ENCODE results near the gene GRAMD4.

The GRAMD4 gene

GRCh38 chr22:46596819-46597218 lies 23.4 kb upstream of the GRAMD4 start:
- DNase-seq = no peak

DNA sequence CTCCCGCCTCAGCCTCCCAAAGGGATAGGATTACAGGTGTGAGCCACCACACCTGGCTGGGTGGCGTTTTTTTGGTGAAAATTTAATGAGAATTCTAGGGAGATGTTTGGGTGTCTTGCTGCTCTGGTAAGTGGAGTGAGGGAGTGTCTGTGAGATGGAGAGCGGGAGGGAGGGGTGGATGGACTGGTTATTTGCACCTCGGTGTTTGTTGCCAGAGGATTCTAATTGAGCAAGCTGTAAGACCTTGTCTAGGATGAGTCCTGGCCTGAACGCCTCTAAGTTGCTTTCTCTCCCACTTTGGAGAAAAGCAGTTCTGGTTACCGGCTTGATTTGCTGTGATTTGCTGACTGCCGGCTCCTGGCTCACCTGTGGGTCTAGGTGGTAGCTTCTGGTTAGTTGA lies 22.0 kb upstream of the GRAMD4 start:
- DNase-seq = no peak

DNA sequence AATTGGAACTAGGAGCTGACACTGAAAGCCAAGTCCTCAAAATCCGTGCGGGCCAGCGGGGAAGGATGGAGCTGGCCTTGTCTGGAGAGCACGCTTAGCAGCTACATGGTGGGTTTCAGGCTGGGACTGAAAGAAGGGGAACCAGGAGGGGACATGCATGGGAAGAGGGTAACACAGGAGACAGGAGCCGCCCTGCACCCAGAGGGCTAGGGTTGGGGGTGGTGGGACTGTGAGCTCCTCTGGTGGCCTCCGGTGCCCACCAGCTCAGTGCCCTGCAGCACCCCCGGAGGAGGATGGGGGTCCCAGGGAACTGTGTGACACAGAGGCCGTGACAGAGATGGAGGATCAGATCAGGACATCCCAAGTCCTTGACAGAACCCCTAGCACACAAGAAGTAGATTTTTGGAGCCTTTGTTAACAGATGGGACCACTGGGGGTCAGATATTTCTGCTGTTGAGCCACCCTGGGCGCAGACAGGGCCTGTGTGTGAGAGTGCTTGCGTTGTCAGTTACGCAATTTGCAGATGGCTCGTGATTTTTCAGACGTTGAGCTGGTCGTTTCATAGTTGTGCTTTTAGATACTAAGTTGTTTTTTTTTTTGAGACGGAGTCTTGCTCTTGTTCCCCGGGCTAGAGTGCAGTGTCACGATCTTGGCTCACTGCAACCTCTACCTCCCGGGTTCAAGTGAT lies 21.3 kb upstream of the GRAMD4 start:
- peak in 2 of 14 donors; percentile 11 to 31 for DNase-seq

- DNase-seq = no peak
Measured at GRCh38 chr22:46600273-46600796, 19.9 kb upstream of the GRAMD4 start.

DNA sequence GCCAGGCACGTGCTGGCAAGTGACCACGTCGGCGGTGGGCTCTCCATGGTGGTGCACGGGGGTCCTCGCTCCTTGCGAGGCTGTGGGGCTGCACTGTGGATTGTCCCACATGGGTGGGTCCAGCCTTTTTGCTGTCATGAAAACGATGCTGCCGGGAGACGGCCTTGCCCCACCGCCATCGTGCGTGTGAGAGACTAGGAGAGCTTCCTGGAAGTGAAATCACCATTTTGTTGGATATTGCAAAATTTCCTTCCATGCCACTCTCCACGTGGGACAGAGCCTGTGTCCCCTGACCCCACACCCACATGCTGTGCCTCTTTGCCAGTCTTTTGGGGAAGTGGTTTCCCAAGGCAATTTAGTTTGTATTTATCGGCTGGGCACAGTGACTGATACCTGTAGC lies 18.2 kb upstream of the GRAMD4 start:
- DNase-seq = peak in 5 of 14 donors; percentile 18 to 44 (median 32)

DNA sequence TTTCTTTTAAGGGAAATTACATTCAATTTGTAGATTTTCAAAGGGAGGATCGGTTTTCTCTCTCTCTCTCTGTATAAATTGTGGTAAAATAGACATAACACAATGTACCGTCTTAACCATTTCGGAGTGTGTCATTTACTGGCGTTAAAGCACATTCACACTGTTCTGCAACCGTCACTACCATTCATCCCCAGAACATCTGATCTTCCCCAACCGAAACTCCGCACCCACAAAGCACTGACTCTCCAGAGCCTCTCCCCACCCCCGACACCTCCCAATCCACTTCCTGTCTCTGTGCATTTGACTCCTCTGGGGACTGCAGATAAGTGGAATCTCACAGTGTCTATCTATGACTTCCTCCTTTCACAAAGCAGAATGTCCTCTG lies 15.9 kb upstream of the GRAMD4 start:
- DNase-seq = peak in 6 of 14 donors; percentile 6 to 48 (median 30)

DNA sequence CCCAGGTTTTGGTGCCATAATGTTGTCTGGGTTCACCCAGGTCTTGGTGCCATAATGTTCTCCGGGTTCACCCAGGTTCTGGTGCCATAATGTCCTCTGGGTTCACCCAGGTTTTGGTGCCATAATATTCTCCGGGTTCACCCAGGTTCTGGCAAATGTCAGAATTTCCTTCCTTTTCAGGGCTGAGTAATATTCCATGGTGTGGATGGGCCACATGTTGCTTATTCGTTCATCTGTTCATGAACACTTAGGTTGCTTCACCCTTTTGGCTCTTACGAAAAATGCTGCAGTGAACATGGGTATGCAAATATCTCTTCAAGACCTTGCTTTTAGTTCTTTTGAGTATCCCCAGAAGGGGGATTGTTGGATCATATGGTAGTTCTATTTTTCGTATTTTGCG lies 15.1 kb upstream of the GRAMD4 start:
- no peak for DNase-seq

DNA sequence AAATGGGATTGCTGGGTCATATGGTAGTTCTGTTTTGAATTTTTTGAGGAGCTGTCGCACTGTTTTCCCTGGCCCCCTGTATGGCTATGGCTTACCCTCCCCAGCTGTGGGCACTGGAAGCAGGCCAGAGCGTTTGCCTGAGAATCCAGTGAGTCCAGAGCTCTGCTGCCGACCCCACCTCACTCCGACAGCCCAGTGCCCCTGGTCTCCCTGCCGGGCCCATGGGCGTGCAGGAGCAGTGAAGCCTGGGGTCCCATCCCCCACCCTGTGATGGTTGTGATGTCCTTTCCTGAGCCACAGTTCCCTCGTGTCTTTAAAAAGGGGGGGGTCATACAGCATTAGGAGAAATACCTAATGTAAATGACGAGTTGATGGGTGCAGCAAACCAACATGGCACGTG lies 13.3 kb upstream of the GRAMD4 start:
- DNase-seq = no peak

DNA sequence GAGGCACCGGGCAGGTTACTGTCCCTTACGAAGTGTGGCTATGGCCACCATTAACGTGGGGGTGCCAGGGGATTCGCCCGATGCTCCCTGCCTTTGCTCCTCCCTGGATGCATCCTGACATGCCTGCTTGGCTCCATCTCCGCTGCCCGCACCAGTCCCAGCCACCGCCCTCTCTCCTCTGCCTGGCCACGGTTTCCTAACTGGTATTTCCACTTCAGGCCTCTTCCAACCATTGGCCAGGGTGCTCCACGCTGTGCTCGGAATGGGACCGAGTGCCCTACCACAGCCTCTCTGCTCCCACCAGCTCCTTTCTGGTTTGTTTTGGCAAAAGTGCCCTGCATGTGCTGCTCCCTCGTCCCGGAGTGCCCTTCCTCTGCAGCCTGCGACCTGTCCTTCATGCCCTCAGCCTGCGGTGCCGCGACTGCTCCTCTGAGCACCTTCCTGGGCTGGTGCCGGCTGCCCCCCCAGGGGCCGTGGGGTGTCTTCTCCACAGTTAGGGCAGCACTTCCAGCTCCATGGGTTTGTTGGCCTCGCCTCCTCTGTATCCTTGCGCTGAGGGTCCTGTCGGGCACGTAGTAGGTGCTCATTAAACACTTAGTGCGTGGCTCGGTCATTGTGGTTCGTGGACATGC lies 12.6 kb upstream of the GRAMD4 start:
- DNase-seq = no peak

DNA sequence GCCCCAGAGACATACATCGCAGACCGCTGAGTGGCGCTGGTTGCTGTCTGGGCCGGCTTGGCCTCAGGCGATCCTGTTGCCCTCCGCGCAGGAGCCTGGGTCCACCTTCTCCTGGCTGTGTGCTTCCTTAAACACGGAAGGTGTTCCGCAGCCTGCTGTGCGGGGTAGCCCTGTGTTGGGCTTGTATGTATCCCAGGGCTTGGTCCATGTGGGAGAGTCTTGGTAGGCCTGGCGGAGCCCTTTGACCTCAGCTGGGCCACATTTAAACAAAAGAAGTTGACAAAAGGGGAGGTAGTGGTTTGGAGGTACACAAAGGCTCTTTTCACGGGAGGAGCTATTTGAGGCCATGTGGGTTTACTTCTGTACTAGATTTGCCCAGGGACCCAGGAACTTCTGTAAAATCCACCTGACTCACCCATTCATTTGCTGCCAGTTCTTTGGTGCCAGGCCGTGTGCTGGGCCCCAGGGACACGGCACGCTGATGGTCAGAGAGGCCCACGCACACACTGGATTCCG lies 11.0 kb upstream of the GRAMD4 start:
- DNase-seq = no peak

DNA sequence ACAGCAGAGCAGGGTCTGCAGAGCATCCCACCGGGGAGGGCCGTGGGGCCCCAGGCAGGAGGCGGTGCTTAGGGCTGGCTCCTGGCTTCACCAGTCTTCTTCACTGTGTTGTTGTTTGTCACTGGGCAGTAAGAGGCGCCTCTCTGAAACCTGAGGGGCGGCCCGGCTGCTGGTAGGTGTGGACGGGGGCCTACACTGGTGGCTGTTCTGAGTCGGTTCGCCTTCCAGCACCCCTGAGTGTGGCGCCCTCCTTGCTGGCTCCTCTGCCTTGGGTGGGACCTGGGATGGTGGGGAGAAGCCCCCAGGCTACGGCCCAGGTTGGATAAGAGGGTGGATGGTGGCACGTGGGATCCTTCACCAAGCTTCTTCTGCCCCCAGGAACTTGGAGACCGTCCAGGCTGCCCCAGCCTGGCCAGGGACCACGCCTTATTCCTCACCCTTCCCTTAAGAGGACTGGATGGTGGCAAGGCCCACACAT lies 10.4 kb upstream of the GRAMD4 start:
- DNase-seq = no peak

- no peak for DNase-seq
Measured at GRCh38 chr22:46610356-46610755, 9.8 kb upstream of the GRAMD4 start.

DNA sequence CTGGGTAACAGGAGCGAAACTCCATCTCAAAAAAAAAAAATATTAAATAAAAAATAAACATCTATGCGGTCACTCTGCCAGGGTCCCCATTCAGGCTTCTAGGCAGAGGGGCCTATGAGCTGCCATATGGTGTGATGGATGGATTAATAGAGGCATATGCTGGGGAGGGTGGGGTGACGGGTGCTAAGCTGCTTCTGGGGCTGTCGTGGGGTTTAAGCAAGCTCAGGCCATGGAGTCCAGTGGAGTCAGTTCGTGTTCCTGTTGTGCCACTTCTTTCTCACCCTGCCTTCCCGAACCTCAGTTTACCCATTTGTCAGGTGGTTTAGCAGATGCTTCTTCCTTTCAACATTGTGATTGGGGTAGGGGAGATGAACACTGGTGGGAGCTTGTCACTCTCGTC lies 9.0 kb upstream of the GRAMD4 start:
- DNase-seq = no peak

- DNase-seq = no peak
Measured at GRCh38 chr22:46612341-46612903, 7.8 kb upstream of the GRAMD4 start.

GRCh38 chr22:46612904-46613605 lies 7.1 kb upstream of the GRAMD4 start:
- DNase-seq = no peak

- DNase-seq = no peak
Measured at GRCh38 chr22:46613606-46614021, 6.6 kb upstream of the GRAMD4 start.

GRCh38 chr22:46614025-46614931 lies 5.9 kb upstream of the GRAMD4 start:
- DNase-seq = no peak

DNA sequence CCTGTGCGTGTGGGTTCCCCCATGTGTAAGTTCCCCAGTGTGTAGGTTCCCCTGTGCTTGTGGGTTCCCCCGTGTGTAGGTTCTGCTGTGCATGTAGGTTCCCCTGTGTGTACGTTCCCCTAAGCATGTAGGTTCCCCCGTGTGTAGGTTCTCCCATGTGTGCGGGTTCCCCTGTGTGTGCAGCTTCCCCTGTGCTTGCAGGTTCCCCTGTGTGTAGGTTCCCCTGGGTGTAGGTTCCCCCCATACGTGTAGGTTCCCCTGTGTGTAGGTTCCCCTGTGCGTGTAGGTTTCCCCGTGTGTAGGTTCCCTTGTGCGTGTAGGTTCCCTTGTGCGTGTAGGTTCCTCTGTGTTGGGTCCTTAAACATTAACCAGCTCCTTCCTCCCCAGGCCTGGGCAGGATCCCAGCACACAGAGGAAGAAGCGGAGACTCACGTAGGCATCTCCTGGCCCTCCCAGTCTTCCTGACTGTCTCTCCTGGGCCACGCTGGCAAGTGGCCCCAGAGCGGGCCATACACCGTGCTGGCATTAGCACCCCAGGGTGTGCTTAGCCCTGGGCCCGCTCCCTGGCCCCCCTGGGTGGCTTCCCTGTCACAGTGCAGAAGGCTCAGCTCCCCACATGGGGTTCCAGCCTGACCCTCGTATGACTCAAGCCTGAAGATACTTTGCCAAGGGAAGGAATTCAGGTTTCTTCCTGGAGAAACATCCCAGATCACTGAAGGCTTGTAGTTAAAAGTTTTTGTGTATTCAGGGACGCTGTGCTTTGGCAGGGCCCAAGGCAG lies 2.8 kb upstream of the GRAMD4 start:
- DNase-seq = no peak

DNA sequence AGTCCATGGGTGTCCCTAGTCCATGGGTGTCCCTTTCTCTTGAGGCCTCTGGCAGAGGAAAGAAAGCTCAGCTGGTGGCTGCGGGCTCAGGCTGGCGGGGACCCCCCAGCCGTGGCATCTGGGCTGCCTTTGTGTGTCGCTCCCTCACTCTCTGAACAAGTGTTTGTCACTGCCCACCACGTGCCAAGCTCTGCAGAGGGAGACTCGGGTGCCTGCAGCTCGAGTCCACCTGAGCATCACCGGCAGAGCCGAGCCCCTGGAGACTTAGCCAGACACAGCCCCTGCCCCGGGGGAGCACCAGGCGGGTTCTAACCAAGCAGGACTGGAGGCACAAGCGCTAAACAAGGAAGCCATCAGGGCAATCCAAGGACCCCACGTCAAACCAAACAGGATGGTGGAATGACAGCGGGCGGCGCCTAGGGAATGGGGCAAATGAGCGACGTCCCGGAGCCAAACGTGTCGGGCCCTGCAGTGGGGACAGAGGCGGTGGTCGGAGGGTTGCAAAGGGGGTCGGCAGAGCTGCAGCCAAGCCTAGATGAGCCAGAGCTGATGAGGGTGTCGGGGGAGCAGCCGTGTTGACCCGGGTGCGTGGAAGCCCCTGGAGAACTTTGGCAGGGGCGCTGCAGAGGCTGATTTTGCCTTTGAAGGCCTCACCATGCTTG lies 2.1 kb upstream of the GRAMD4 start:
- DNase-seq = no peak

DNA sequence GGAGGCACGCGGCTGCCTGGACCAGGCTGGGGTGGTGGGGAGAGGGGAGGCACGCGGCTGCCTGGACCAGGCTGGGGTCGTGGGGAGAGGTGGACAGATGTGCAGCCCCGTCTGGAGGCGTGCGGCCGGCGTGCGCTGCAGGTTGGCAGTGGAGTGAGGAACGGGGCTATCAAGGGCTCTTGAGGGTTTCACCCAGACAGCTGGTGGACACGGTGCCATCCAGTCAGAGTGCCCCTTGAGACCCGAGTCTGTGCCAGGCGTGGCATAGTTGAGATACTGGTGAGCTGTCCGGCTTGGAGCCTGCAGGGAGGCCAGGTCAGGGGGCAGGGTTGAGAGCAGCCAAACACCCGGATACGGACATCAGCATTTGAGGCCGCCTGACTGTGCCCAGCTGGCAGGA lies 1.5 kb upstream of the GRAMD4 start:
- DNase-seq = no peak
